ENCODE results near the gene UBC. TPM values are rescaled to one million over a fixed set of nuclear protein-coding genes. Genes with fewer than 3 reads are reported as not detected.

Gene UBC
- total RNA-seq, 1 donor from 2014 or later, result 1,235 TPM

GRCh38 chr12:124861898-124862676, 52.4 kb downstream of the UBC start:
- Mint-ChIP-seq H3K27me3 (ENCODE audit: low read depth) (no peaks in the 10 kb centered on the region), H3K4me1 (ENCODE audit: low read depth) (peaks cover 27% of the 10 kb centered on the region), H3K9me3 (ENCODE audit: low read depth) (no peaks in the 10 kb centered on the region), H3K36me3 (ENCODE audit: low read depth) (no peaks in the 10 kb centered on the region), H3K27ac (ENCODE audit: unreplicated experiment) (peak overlapping the region; percentile 63), H3K4me3 (ENCODE audit: unreplicated experiment) (no peak overlapping the region)
- DNase-seq (ENCODE audit: low spot score), result no peak
- no peak for TF ChIP-seq CTCF (IDR thresholded peaks at IDR 0.05)

Small RNA genes lying within 50 kb of the gene (microRNA-seq; reads per million reads assigned to microRNA genes)
- not detected for gene MIR5188 (ENCODE audit: borderline number of aligned reads)

Other genes starting within 250 kb of the UBC start
- gene SCARB1, start 50.8 kb downstream of the UBC start, total RNA-seq, result 20.1 to 30.0 TPM (median 20.4 TPM) in 3 replicates
- 11.8 to 15.3 TPM (median 14.0 TPM) in 3 replicates for gene DHX37, start 74.5 kb upstream of the UBC start, total RNA-seq
- gene BRI3BP, start 79.0 kb upstream of the UBC start, total RNA-seq, result 6.8 to 11.8 TPM (median 7.1 TPM) in 3 replicates
- 22.6 to 27.6 TPM (median 23.7 TPM) in 3 replicates for gene AACS, start 150.8 kb upstream of the UBC start, total RNA-seq

All from chondrocyte (in vitro differentiated cells).